HUES6 (cell line): ENCODE results near the gene TAOK2.

ENCODE experiments used
- H3K27ac ChIP-seq: 2 replicates; pipeline ENCODE4 v1.7.0; 2013; ENCODE audit warnings: low read depth, mild to moderate bottlenecking, low read length, inconsistent platforms
- H3K27me3 ChIP-seq: 2 replicates; pipeline ENCODE4 v1.6.1; 2013; ENCODE audit warnings: low read length; ENCODE audit not compliant: control insufficient read depth, insufficient read depth
- H3K36me3 ChIP-seq: 2 replicates; pipeline ENCODE4 v1.6.1; 2013; ENCODE audit warnings: low read length; ENCODE audit not compliant: control insufficient read depth, insufficient read depth
- H3K4me1 ChIP-seq: 2 replicates; pipeline ENCODE4 v1.6.1; 2013; ENCODE audit warnings: low read length; ENCODE audit not compliant: control insufficient read depth, insufficient read depth
- H3K4me3 ChIP-seq: 2 replicates; pipeline ENCODE4 v1.5.1; 2013; ENCODE audit warnings: low read depth, low read length
- H3K9ac ChIP-seq: one replicate; pipeline ENCODE4 v1.6.1; 2013; ENCODE audit warnings: mild to moderate bottlenecking, low read length
- H3K9me3 ChIP-seq: 2 replicates; pipeline ENCODE4 v1.6.1; 2013; ENCODE audit warnings: low read depth, low read length; ENCODE audit not compliant: control insufficient read depth, insufficient read depth

The TAOK2 gene

GRCh38 chr16:29971304-29971703 is 2.4 kb upstream of the TAOK2 start:
- Histone ChIP-seq H3K27me3 (0 out of 2 replicates have a peak, but pooled peaks cover 6% of the 10 kb centered on the region), H3K9me3 (peaks cover 8% of the 10 kb centered on the region), H3K36me3 (peaks cover 34% of the 10 kb centered on the region), H3K27ac (no peak overlapping the region), H3K9ac (no peak overlapping the region), H3K4me3 (no peak overlapping the region), H3K4me1 (peaks cover 13% of the 10 kb centered on the region)

- Histone ChIP-seq H3K36me3 (peaks cover 34% of the 10 kb centered on the region), H3K27ac (no peak overlapping the region)
Measured at GRCh38 chr16:29972500-29972899, 1.2 kb upstream of the TAOK2 start.

GRCh38 chr16:29972992-29973383 is 680 bp upstream of the TAOK2 start:
- peaks cover 8% of the 10 kb centered on the region for H3K9me3 ChIP-seq
- no peak overlapping the region for H3K4me3 ChIP-seq
- 0 out of 2 replicates have a peak, but pooled peaks cover 6% of the 10 kb centered on the region for H3K27me3 ChIP-seq
- H3K36me3 ChIP-seq = peaks cover 35% of the 10 kb centered on the region
- no peak overlapping the region for H3K27ac ChIP-seq
- H3K4me1 ChIP-seq = peaks cover 21% of the 10 kb centered on the region
- no peak overlapping the region for H3K9ac ChIP-seq

More at GRCh38 chr16:29972500-29972899, 1.2 kb upstream of the TAOK2 start:
- peaks cover 21% of the 10 kb centered on the region for H3K4me1 ChIP-seq
- peaks cover 8% of the 10 kb centered on the region for H3K9me3 ChIP-seq
- no peak overlapping the region for H3K9ac ChIP-seq
- H3K4me3 ChIP-seq = no peak overlapping the region
- H3K27me3 ChIP-seq = 0 out of 2 replicates have a peak, but pooled peaks cover 6% of the 10 kb centered on the region

GRCh38 chr16:29974291-29975133 is 844 bp downstream of the TAOK2 start:
- H3K27ac ChIP-seq = peak overlapping the region; percentile 48; the same call in 1 of the 2 replicates
- peaks cover 39% of the 10 kb centered on the region for H3K36me3 ChIP-seq
- peaks cover 21% of the 10 kb centered on the region for H3K4me1 ChIP-seq

GRCh38 chr16:29975134-29975538 is 1.5 kb downstream of the TAOK2 start:
- Histone ChIP-seq H3K4me1 (peaks cover 21% of the 10 kb centered on the region), H3K27ac (no peak overlapping the region), H3K4me3 (peak overlapping the region; percentile 92), H3K27me3 (0 out of 2 replicates have a peak, but pooled peaks cover 6% of the 10 kb centered on the region), H3K9me3 (peaks cover 8% of the 10 kb centered on the region), H3K9ac (no peak overlapping the region), H3K36me3 (peaks cover 41% of the 10 kb centered on the region)

More at GRCh38 chr16:29974291-29975133, 844 bp downstream of the TAOK2 start:
- Histone ChIP-seq H3K9me3 (peaks cover 8% of the 10 kb centered on the region), H3K27me3 (0 out of 2 replicates have a peak, but pooled peaks cover 6% of the 10 kb centered on the region), H3K4me3 (peak overlapping the region; percentile 92), H3K9ac (peak overlapping the region; percentile 86)

GRCh38 chr16:29975811-29976511 is 2.3 kb downstream of the TAOK2 start:
- Histone ChIP-seq H3K27me3 (0 out of 2 replicates have a peak, but pooled peaks cover 6% of the 10 kb centered on the region), H3K36me3 (peaks cover 49% of the 10 kb centered on the region), H3K4me1 (peaks cover 21% of the 10 kb centered on the region), H3K9me3 (peaks cover 8% of the 10 kb centered on the region), H3K4me3 (peak overlapping the region; percentile 92), H3K27ac (no peak overlapping the region), H3K9ac (no peak overlapping the region)

- Histone ChIP-seq H3K4me3 (no peak overlapping the region), H3K27ac (no peak overlapping the region)
Measured at GRCh38 chr16:29977063-29977825, 3.6 kb downstream of the TAOK2 start.

GRCh38 chr16:29978081-29978480 is 4.4 kb downstream of the TAOK2 start:
- Histone ChIP-seq H3K27ac (no peak overlapping the region), H3K36me3 (peaks cover 54% of the 10 kb centered on the region), H3K27me3 (no peaks in the 10 kb centered on the region), H3K9me3 (peaks cover 2% of the 10 kb centered on the region), H3K4me3 (no peak overlapping the region), H3K4me1 (peaks cover 21% of the 10 kb centered on the region), H3K9ac (no peak overlapping the region)

More at GRCh38 chr16:29977063-29977825, 3.6 kb downstream of the TAOK2 start:
- Histone ChIP-seq H3K9me3 (peaks cover 8% of the 10 kb centered on the region), H3K27me3 (0 out of 2 replicates have a peak, but pooled peaks cover 6% of the 10 kb centered on the region), H3K36me3 (peaks cover 53% of the 10 kb centered on the region), H3K4me1 (peaks cover 21% of the 10 kb centered on the region), H3K9ac (no peak overlapping the region)

GRCh38 chr16:29978564-29979270 is 5.0 kb downstream of the TAOK2 start:
- Histone ChIP-seq H3K27me3 (no peaks in the 10 kb centered on the region), H3K9me3 (no peaks in the 10 kb centered on the region), H3K9ac (no peak overlapping the region), H3K27ac (no peak overlapping the region), H3K36me3 (peaks cover 60% of the 10 kb centered on the region), H3K4me1 (peaks cover 21% of the 10 kb centered on the region), H3K4me3 (no peak overlapping the region)
